Measurements from ENCODE around the gene FGD1.

The FGD1 gene

DNA sequence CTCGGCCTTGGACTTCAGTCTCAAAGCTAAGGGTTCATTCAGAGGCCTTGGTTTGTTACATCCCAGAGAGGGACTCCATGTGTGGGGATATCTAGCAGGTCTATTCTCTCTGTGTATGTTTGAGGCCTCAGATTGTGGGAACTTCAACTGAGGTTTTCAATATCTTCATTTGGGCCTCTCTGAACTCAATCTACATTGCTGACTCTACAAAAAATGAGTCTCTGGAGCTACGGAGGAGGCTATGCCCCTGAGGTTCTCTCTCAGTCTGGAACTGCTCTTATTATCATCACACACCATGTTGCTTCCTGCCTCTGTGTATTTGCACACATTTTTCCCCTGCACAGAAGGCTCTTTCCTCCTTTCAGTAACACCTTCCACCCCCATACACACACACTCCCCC lies 60.9 kb downstream of the FGD1 start:
- Mint-ChIP-seq H3K9me3 (ENCODE audit: low read depth) (no peaks in the 10 kb centered on the region), H3K4me1 (ENCODE audit: low read depth) (peaks cover 4% of the 10 kb centered on the region), H3K36me3 (no peaks in the 10 kb centered on the region), H3K27ac (no peak overlapping the region), H3K4me3 (no peak overlapping the region), H3K27me3 (no peaks in the 10 kb centered on the region)

DNA sequence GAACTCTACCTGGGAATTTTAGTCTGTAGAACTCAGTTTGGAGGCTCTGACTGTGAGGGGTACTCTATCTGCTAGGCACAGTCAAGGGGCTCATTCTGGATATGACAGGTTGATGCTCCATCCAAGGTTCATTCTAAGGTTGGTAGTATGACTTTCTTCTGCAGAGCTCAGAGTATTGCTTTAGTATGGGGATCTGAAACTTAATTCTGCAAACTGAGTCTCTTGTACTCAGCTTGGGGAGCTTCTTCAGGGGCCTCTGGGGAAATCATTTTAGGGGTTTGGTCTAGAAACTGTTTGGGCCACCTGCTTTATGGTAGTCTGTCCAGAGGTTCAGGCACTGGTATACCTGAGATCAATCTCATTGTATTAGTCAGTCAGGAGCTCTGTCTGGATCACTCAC lies 65.5 kb downstream of the FGD1 start:
- Mint-ChIP-seq H3K4me1 (ENCODE audit: low read depth) (no peaks in the 10 kb centered on the region), H3K9me3 (ENCODE audit: low read depth) (no peaks in the 10 kb centered on the region), H3K27me3 (no peaks in the 10 kb centered on the region)

DNA sequence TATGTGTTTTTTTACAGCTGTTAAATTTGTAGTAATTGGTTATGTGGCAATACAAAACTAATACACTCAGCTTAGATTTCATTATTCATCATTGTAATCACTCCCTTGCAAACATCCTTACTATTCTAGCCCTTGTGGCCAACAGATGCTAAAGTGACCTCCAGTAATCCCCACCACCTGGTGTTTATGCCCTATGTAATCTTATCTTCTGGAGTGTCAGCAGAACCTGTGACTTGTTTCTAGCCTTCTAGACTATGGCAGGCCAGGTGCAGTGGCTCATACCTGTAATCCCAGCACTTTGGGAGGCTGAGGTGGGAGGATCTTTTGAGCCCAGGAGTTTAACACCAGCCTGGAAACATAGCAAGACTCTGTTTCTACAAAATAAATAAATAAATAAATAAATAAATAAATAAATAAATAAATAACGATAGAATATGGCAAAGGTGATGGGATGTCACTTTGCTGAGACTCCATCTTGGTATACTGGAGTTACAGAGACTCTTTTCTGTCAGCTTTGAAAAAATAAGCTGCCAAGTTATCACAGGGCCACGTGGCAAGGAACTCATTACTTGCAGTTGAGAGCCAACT lies 68.1 kb downstream of the FGD1 start:
- Mint-ChIP-seq H3K9me3 (ENCODE audit: low read depth) (no peaks in the 10 kb centered on the region), H3K27ac (no peak overlapping the region), H3K4me3 (no peak overlapping the region), H3K27me3 (no peaks in the 10 kb centered on the region), H3K4me1 (ENCODE audit: low read depth) (no peaks in the 10 kb centered on the region), H3K36me3 (no peaks in the 10 kb centered on the region)

More for the DNA sequence above, 65.5 kb downstream of the FGD1 start:
- Mint-ChIP-seq H3K27ac (no peak overlapping the region), H3K4me3 (no peak overlapping the region), H3K36me3 (no peaks in the 10 kb centered on the region)

DNA sequence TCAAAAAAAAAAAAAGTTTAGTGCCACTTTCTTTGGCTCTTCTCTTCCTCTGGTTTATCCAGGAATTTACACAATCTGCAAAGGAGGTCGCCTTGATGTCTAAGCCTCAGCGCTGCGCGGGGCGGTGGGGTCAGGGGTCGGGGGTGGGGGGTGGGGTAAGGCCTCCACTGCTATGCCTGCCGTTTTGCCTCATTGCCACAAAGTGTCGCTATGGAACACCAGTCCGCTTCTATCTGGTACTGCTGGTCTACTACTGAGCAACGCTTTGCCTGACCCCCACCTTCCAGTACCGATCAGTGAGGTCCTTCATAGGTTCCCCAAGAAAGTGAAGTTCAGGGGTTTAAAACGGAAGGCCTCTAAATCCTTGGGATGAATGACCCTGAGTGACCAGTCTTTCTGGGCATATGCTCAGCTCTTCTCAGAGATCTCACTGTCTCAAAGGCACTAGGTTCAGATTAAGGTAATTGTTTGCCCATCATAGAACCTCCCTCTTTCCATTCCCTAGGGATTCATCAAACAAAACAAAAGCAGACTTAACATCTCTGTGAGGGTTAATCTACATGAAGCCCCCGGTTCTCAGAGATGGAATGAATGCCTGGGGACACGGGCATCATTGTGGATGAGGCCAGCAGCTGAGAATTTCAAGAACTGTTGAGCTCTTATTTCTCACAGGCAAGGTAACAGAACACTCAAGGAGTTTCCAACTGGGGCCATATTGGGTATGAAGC lies 72.7 kb downstream of the FGD1 start:
- no peaks in the 10 kb centered on the region for H3K9me3 Mint-ChIP-seq (ENCODE audit: low read depth)
- no peaks in the 10 kb centered on the region for H3K4me1 Mint-ChIP-seq (ENCODE audit: low read depth)
- H3K27me3 Mint-ChIP-seq, result peaks cover 2% of the 10 kb centered on the region
- H3K36me3 Mint-ChIP-seq, result no peaks in the 10 kb centered on the region
- H3K27ac Mint-ChIP-seq, result no peak overlapping the region
- H3K4me3 Mint-ChIP-seq, result no peak overlapping the region

- Mint-ChIP-seq H3K9me3 (ENCODE audit: low read depth) (no peaks in the 10 kb centered on the region), H3K4me1 (ENCODE audit: low read depth) (no peaks in the 10 kb centered on the region), H3K4me3 (no peak overlapping the region), H3K27ac (no peak overlapping the region), H3K36me3 (no peaks in the 10 kb centered on the region), H3K27me3 (peaks cover 3% of the 10 kb centered on the region)
Measured at GRCh38 chrX:54422168-54422567, 73.9 kb downstream of the FGD1 start.

- Mint-ChIP-seq H3K4me1 (ENCODE audit: low read depth) (peaks cover 4% of the 10 kb centered on the region), H3K4me3 (no peak overlapping the region), H3K27ac (no peak overlapping the region), H3K36me3 (no peaks in the 10 kb centered on the region), H3K27me3 (peaks cover 10% of the 10 kb centered on the region), H3K9me3 (ENCODE audit: low read depth) (no peaks in the 10 kb centered on the region)
Measured at GRCh38 chrX:54419559-54420302, 76.3 kb downstream of the FGD1 start.

GRCh38 chrX:54416965-54417364 lies 79.1 kb downstream of the FGD1 start:
- Mint-ChIP-seq H3K27me3 (peaks cover 12% of the 10 kb centered on the region), H3K36me3 (no peaks in the 10 kb centered on the region), H3K9me3 (ENCODE audit: low read depth) (no peaks in the 10 kb centered on the region), H3K27ac (no peak overlapping the region), H3K4me1 (ENCODE audit: low read depth) (peaks cover 6% of the 10 kb centered on the region), H3K4me3 (no peak overlapping the region)

GRCh38 chrX:54415534-54416350 lies 80.3 kb downstream of the FGD1 start:
- Mint-ChIP-seq H3K9me3 (ENCODE audit: low read depth) (no peaks in the 10 kb centered on the region), H3K36me3 (no peaks in the 10 kb centered on the region), H3K27ac (no peak overlapping the region), H3K4me3 (no peak overlapping the region), H3K4me1 (ENCODE audit: low read depth) (peaks cover 6% of the 10 kb centered on the region), H3K27me3 (peaks cover 12% of the 10 kb centered on the region)

GRCh38 chrX:54413753-54414152 lies 82.3 kb downstream of the FGD1 start:
- Mint-ChIP-seq H3K36me3 (no peaks in the 10 kb centered on the region), H3K4me1 (ENCODE audit: low read depth) (peaks cover 13% of the 10 kb centered on the region), H3K27ac (no peak overlapping the region), H3K27me3 (peaks cover 12% of the 10 kb centered on the region), H3K4me3 (no peak overlapping the region), H3K9me3 (ENCODE audit: low read depth) (no peaks in the 10 kb centered on the region)

DNA sequence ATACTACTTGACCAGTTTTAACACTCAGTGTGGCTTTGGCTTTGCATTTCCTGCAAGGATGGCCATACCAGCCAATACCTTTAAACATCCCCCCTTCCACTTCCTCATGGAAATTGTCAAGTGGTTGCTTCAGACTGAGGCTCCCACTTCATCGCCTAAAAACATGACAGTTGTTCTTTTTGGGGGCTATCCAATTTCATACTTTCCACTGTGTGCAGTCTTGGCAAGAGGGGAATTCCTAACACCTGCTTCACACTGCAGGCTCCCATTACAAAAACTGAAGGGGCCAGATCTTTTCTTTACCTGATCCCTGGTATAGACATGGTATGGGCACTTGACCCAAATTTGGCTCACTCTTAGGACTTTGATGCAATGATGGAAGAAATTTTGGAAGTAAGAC lies 84.3 kb downstream of the FGD1 start:
- Mint-ChIP-seq H3K9me3 (ENCODE audit: low read depth) (no peaks in the 10 kb centered on the region), H3K36me3 (no peaks in the 10 kb centered on the region), H3K27me3 (peaks cover 6% of the 10 kb centered on the region), H3K27ac (no peak overlapping the region), H3K4me3 (no peak overlapping the region), H3K4me1 (ENCODE audit: low read depth) (peaks cover 13% of the 10 kb centered on the region)

- H3K4me1 Mint-ChIP-seq (ENCODE audit: low read depth), result peaks cover 7% of the 10 kb centered on the region
- no peaks in the 10 kb centered on the region for H3K9me3 Mint-ChIP-seq (ENCODE audit: low read depth)
- no peaks in the 10 kb centered on the region for H3K36me3 Mint-ChIP-seq
- peaks cover 7% of the 10 kb centered on the region for H3K27me3 Mint-ChIP-seq
- H3K27ac Mint-ChIP-seq, result no peak overlapping the region
- H3K4me3 Mint-ChIP-seq, result no peak overlapping the region
Measured at GRCh38 chrX:54407266-54407665, 88.8 kb downstream of the FGD1 start.

DNA sequence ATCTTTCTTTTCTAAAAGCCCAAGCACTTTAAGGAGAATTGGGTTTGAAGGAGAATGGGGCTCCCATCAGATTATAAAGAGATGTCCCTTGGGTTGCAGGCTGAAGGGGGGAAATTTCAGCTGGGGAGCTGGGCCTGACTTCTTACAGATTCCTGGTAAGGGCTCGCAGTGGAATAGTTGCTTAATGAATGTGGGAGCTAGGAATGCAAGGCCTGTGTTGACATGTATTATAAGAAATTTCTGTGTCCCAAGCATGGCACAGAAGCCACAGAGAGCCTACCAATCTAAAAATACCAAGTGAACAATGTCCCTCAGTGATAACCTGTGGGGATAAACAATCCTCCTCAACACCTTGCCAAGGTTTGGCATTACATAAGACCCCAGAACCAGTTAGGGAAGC lies 98.9 kb downstream of the FGD1 start:
- no peak overlapping the region for H3K4me3 Mint-ChIP-seq
- no peak overlapping the region for H3K27ac Mint-ChIP-seq
- H3K27me3 Mint-ChIP-seq, result peaks cover 1% of the 10 kb centered on the region
- H3K36me3 Mint-ChIP-seq, result no peaks in the 10 kb centered on the region
- H3K9me3 Mint-ChIP-seq (ENCODE audit: low read depth), result no peaks in the 10 kb centered on the region
- no peaks in the 10 kb centered on the region for H3K4me1 Mint-ChIP-seq (ENCODE audit: low read depth)
